Lower leg skin (tissue), 3 donors: ENCODE data around the gene SIGLEC15.

ENCODE experiments used
- CTCF ChIP-seq, 3 donors: fragments of 450-650 bp; IDR thresholded peaks; one replicate each; pipeline ENCODE4 v1.5.1; 2016; ENCODE audit warnings: antibody characterized with exemption in 3 of 3, mild to moderate bottlenecking in 3 of 3, moderate library complexity in 2 of 3
- POLR2A ChIP-seq, 2 donors: fragments of 450-650 bp; IDR thresholded peaks; one replicate each; pipeline ENCODE4 v1.6.1; 2016 to 2017; ENCODE audit warnings: antibody characterized with exemption in 2 of 2, mild to moderate bottlenecking in 1 of 2, moderate library complexity in 1 of 2

- no peak for TF ChIP-seq POLR2A (IDR thresholded peaks at IDR 0.05)
- TF ChIP-seq CTCF (IDR thresholded peaks at IDR 0.05), result no peak
Observed at GRCh38 chr18:45821711-45822110, 3.8 kb upstream of the SIGLEC15 start.
